PFSK-1 (cell line): ENCODE measurements around the gene WIPF3.

ENCODE experiments used
- FOXP2 ChIP-seq: optimal IDR thresholded peaks from 2 replicates; pipeline ENCODE3; 2011; ENCODE audit warnings: borderline replicate concordance, control low read depth, inconsistent platforms; ENCODE audit not compliant: insufficient read depth; ENCODE audit errors: extremely low read length, extremely low read depth
- POLR2AphosphoS5 ChIP-seq: IDR thresholded peaks from 2 replicates; pipeline ENCODE4 v1.6.1; 2012; ENCODE audit warnings: low read depth, mild to moderate bottlenecking, control low read depth, low read length, moderate library complexity
- SIN3A ChIP-seq: IDR thresholded peaks from 2 replicates; pipeline ENCODE4 v1.6.1; 2012; ENCODE audit warnings: mild to moderate bottlenecking, low read length, moderate library complexity, borderline replicate concordance; ENCODE audit not compliant: insufficient read depth
- TAF1 ChIP-seq: IDR thresholded peaks from 2 replicates; pipeline ENCODE4 v1.6.1; 2012; ENCODE audit warnings: low read length, control low read depth, borderline replicate concordance; ENCODE audit not compliant: insufficient read depth
- TF ChIP-seq, protein P1 (sequence below), 2 experiments: IDR thresholded peaks; 2 replicates each; pipeline versions ENCODE4 v1.6.1 to v1.8.0; 2011 to 2012; ENCODE audit warnings: low read depth in 2 of 2, low read length in 2 of 2, control low read depth in 1 of 2, inconsistent platforms in 1 of 2, mild to moderate bottlenecking in 1 of 2, moderate library complexity in 1 of 2; ENCODE audit not compliant: insufficient read depth in 1 of 2

WIPF3 gene

GRCh38 chr7:29815181-29816105 is 9.1 kb downstream of the WIPF3 start:
- TF ChIP-seq POLR2AphosphoS5: no peak
- no peak for TF ChIP-seq SIN3A
- TF ChIP-seq, protein P1, sequence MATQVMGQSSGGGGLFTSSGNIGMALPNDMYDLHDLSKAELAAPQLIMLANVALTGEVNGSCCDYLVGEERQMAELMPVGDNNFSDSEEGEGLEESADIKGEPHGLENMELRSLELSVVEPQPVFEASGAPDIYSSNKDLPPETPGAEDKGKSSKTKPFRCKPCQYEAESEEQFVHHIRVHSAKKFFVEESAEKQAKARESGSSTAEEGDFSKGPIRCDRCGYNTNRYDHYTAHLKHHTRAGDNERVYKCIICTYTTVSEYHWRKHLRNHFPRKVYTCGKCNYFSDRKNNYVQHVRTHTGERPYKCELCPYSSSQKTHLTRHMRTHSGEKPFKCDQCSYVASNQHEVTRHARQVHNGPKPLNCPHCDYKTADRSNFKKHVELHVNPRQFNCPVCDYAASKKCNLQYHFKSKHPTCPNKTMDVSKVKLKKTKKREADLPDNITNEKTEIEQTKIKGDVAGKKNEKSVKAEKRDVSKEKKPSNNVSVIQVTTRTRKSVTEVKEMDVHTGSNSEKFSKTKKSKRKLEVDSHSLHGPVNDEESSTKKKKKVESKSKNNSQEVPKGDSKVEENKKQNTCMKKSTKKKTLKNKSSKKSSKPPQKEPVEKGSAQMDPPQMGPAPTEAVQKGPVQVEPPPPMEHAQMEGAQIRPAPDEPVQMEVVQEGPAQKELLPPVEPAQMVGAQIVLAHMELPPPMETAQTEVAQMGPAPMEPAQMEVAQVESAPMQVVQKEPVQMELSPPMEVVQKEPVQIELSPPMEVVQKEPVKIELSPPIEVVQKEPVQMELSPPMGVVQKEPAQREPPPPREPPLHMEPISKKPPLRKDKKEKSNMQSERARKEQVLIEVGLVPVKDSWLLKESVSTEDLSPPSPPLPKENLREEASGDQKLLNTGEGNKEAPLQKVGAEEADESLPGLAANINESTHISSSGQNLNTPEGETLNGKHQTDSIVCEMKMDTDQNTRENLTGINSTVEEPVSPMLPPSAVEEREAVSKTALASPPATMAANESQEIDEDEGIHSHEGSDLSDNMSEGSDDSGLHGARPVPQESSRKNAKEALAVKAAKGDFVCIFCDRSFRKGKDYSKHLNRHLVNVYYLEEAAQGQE (IDR thresholded peaks at IDR 0.05; ENCODE audit: insufficient read depth in 1 of 2, low read depth in 2 of 2, low read length in 2 of 2): no peak
- no peak for TF ChIP-seq FOXP2
- no peak for TF ChIP-seq TAF1

DNA sequence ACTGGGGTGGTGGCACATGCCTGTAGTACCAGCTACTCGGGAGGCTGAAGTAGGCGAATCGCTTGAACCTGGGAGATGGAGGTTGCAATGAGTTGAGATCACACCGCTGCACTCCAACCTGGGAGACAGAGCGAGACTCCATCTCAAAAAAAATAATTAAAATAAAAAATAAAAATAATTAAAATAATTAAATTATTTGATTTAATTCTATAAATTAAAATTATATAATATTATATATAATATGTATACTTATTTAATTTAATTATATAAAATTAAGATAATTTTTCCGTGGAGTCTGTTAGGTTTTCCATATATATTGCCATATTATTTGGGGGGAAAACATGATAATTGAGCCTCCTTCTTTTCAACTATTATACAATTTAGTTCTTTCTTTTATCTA is 12.0 kb downstream of the WIPF3 start:
- TF ChIP-seq, protein P1 (IDR thresholded peaks at IDR 0.05; ENCODE audit: insufficient read depth in 1 of 2, low read depth in 2 of 2, low read length in 2 of 2): no peak
- no peak for TF ChIP-seq FOXP2
- no peak for TF ChIP-seq TAF1
- TF ChIP-seq SIN3A: no peak
- no peak for TF ChIP-seq POLR2AphosphoS5

- TF ChIP-seq POLR2AphosphoS5 (no peak), SIN3A (no peak), FOXP2 (no peak), TAF1 (no peak)
- TF ChIP-seq, protein P1 (IDR thresholded peaks at IDR 0.05; ENCODE audit: insufficient read depth in 1 of 2, low read depth in 2 of 2, low read length in 2 of 2): no peak
These were observed 19.6 kb downstream of the WIPF3 start for GRCh38 chr7:29825775-29826529.

- TF ChIP-seq TAF1 (no peak), FOXP2 (no peak), POLR2AphosphoS5 (no peak), SIN3A (no peak)
- TF ChIP-seq, protein P1 (IDR thresholded peaks at IDR 0.05; ENCODE audit: insufficient read depth in 1 of 2, low read depth in 2 of 2, low read length in 2 of 2): no peak
These were observed 20.2 kb downstream of the WIPF3 start for GRCh38 chr7:29826530-29826822.
